Measurements from ENCODE around the gene CCNQ. TPM values are rescaled to one million over a fixed set of nuclear protein-coding genes. Genes with fewer than 3 reads are reported as not detected.

Gene CCNQ
- 20.4 and 40.1 TPM in 2 replicates for total RNA-seq

GRCh38 chrX:153598541-153599191 is at the start of gene CCNQ:
CCNQ (minus strand) TSS chrX:153599139; CDS start chrX:153599073, 66 bp downstream.

GRCh38 chrX:153646620-153647373 is 47.9 kb upstream of the CCNQ start, which contains the start of gene DUSP9:
DUSP9 (plus strand) TSS chrX:153647203; CDS start chrX:153647954, 751 bp downstream.

Other genes with a start within 250 kb of the CCNQ start
- not detected in 2 replicates for gene PNMA6E, start 197.8 kb downstream of the CCNQ start, total RNA-seq
- 0.32 and 0.39 TPM in 2 replicates for gene ZFP92, start 187.7 kb downstream of the CCNQ start, total RNA-seq
- 0.13 TPM in 1 of 2 replicates, not detected in the other for gene TREX2, start 153.1 kb downstream of the CCNQ start, total RNA-seq
- gene HAUS7, start 128.6 kb downstream of the CCNQ start, total RNA-seq = 11.8 and 27.9 TPM in 2 replicates
- gene BGN, start 104.2 kb downstream of the CCNQ start, total RNA-seq = 37.9 and 67.1 TPM in 2 replicates
- gene ATP2B3, start 81.5 kb downstream of the CCNQ start, total RNA-seq = not detected in 2 replicates
- gene DUSP9, start 48.1 kb upstream of the CCNQ start, total RNA-seq = 0.32 and 0.39 TPM in 2 replicates
- gene PNCK, start 74.7 kb upstream of the CCNQ start, total RNA-seq = 2.0 TPM in 1 of 2 replicates, not detected in the other
- 9.1 and 29.3 TPM in 2 replicates for gene SLC6A8, start 88.8 kb upstream of the CCNQ start, total RNA-seq
- 76.3 and 111 TPM in 2 replicates for gene BCAP31, start 125.2 kb upstream of the CCNQ start, total RNA-seq
- 14.0 and 14.5 TPM in 2 replicates for gene ABCD1, start 125.7 kb upstream of the CCNQ start, total RNA-seq
- 1.4 and 4.2 TPM in 2 replicates for gene PLXNB3, start 165.1 kb upstream of the CCNQ start, total RNA-seq
- gene SRPK3, start 181.9 kb upstream of the CCNQ start, total RNA-seq = 0.13 and 0.24 TPM in 2 replicates
- gene IDH3G, start 195.2 kb upstream of the CCNQ start, total RNA-seq = 84.3 and 112 TPM in 2 replicates
- gene SSR4, start 195.5 kb upstream of the CCNQ start, total RNA-seq = 302 and 438 TPM in 2 replicates
- gene PDZD4, start 231.4 kb upstream of the CCNQ start, total RNA-seq = 0.39 and 0.48 TPM in 2 replicates

Measured in epithelial cell of alveolus of lung (primary cell).